SK-N-SH treated with all-trans-retinoic acid at 6 μM for 48 hours (cell line): Measurements from ENCODE around the gene SEC14L1.

Experiments used
- ATAC-seq: fragments of 200-7000 bp; cut with Tn5 transposase; 3 replicates; pipeline ENCODE4 v1.9.1; 2020; ENCODE audit warnings: mild to moderate bottlenecking, moderate library complexity
- ARNTL ChIP-seq: fragments of 450-650 bp; formaldehyde crosslinking; IDR thresholded peaks from 2 replicates; pipeline ENCODE4 v1.5.0; 2020; ENCODE audit warnings: low read depth, mild to moderate bottlenecking, moderate library complexity, borderline replicate concordance
- BACH2 ChIP-seq: fragments of 250-450 bp; sonication (Bioruptor Pico); IDR thresholded peaks from 2 replicates; pipeline ENCODE4 v1.9.0; 2021; ENCODE audit warnings: mild to moderate bottlenecking, borderline replicate concordance
- CSDC2 ChIP-seq: fragments of 250-450 bp; sonication (Bioruptor Pico); IDR thresholded peaks from 2 replicates; pipeline ENCODE4 v1.5.0; 2020; ENCODE audit warnings: mild to moderate bottlenecking, moderate library complexity
- ESRRG ChIP-seq: fragments of 250-450 bp; sonication (Bioruptor Pico); IDR thresholded peaks from 2 replicates; pipeline ENCODE4 v1.6.1; 2021; ENCODE audit warnings: mild to moderate bottlenecking
- GLIS3 ChIP-seq: fragments of 250-450 bp; sonication (Bioruptor Pico); IDR thresholded peaks from 2 replicates; pipeline ENCODE4 v1.5.0; 2020; ENCODE audit warnings: mild to moderate bottlenecking, moderate library complexity
- OSR1 ChIP-seq: fragments of 250-450 bp; sonication (Bioruptor Pico); IDR thresholded peaks from 2 replicates; pipeline ENCODE4 v1.8.0; 2022; ENCODE audit warnings: moderate library complexity, mild to moderate bottlenecking, inconsistent platforms
- PPARA ChIP-seq: fragments of 250-450 bp; sonication (Bioruptor Pico); IDR thresholded peaks from 2 replicates; pipeline ENCODE4 v1.5.0; 2020; ENCODE audit warnings: mild to moderate bottlenecking, borderline replicate concordance
- RARB ChIP-seq: fragments of 250-450 bp; sonication (Bioruptor Pico); IDR thresholded peaks from 2 replicates; pipeline ENCODE4 v1.8.0; 2021; ENCODE audit warnings: mild to moderate bottlenecking, moderate library complexity
- SNAI2 ChIP-seq: fragments of 250-450 bp; sonication (Bioruptor Pico); IDR thresholded peaks from 2 replicates; pipeline ENCODE4 v1.5.0; 2020; ENCODE audit warnings: mild to moderate bottlenecking, moderate library complexity
- TCF4 ChIP-seq: fragments of 250-450 bp; sonication (Bioruptor Pico); IDR thresholded peaks from 2 replicates; pipeline ENCODE4 v1.8.0; 2021; ENCODE audit warnings: mild to moderate bottlenecking, moderate library complexity, borderline replicate concordance
- ZC3H10 ChIP-seq: fragments of 250-450 bp; sonication (Bioruptor Pico); IDR thresholded peaks from 2 replicates; pipeline ENCODE4 v1.5.1; 2021; ENCODE audit warnings: mild to moderate bottlenecking, moderate library complexity
- ZFP3 ChIP-seq: fragments of 250-450 bp; sonication (Bioruptor Pico); IDR thresholded peaks from 2 replicates; pipeline ENCODE4 v1.5.0; 2020; ENCODE audit warnings: mild to moderate bottlenecking, moderate library complexity
- ZFP30 ChIP-seq: fragments of 450-650 bp; formaldehyde crosslinking; IDR thresholded peaks from 2 replicates; pipeline ENCODE4 v1.5.0; 2022; ENCODE audit warnings: mild to moderate bottlenecking, moderate library complexity
- ZNF565 ChIP-seq: fragments of 450-650 bp; formaldehyde crosslinking; conservative IDR thresholded peaks from 2 replicates; pipeline ENCODE4 v1.5.0; 2020; ENCODE audit warnings: low read depth, mild to moderate bottlenecking, moderate library complexity
- ZNF70 ChIP-seq: fragments of 450-650 bp; formaldehyde crosslinking; IDR thresholded peaks from 2 replicates; pipeline ENCODE4 v1.5.0; 2020; ENCODE audit warnings: mild to moderate bottlenecking, moderate library complexity
- ZNF8 ChIP-seq: fragments of 450-650 bp; formaldehyde crosslinking; IDR thresholded peaks from 2 replicates; pipeline ENCODE4 v1.5.0; 2020; ENCODE audit warnings: mild to moderate bottlenecking, moderate library complexity
- TF ChIP-seq, protein P1 (sequence below): fragments of 250-450 bp; sonication (Bioruptor Pico); IDR thresholded peaks from 2 replicates; pipeline ENCODE4 v1.5.1; 2020; ENCODE audit warnings: low read depth, mild to moderate bottlenecking, moderate library complexity
- TF ChIP-seq, protein P2 (sequence below): fragments of 250-450 bp; sonication (Bioruptor Pico); IDR thresholded peaks from 2 replicates; pipeline ENCODE4 v1.8.0; 2021; ENCODE audit warnings: low read depth, mild to moderate bottlenecking, moderate library complexity, borderline replicate concordance
- TF ChIP-seq, protein P3 (sequence below): fragments of 250-450 bp; sonication (Bioruptor Pico); IDR thresholded peaks from 2 replicates; pipeline ENCODE4 v1.5.0; 2020; ENCODE audit warnings: mild to moderate bottlenecking, moderate library complexity
- TF ChIP-seq, protein P4 (sequence below): fragments of 250-450 bp; sonication (Bioruptor Pico); IDR thresholded peaks from 2 replicates; pipeline ENCODE4 v1.5.1; 2021; ENCODE audit warnings: mild to moderate bottlenecking, moderate library complexity
- TF ChIP-seq, protein P5 (sequence below): fragments of 250-450 bp; sonication (Bioruptor Pico); IDR thresholded peaks from 2 replicates; pipeline ENCODE4 v1.8.0; 2020; ENCODE audit warnings: mild to moderate bottlenecking, moderate library complexity, borderline replicate concordance

Gene SEC14L1

DNA sequence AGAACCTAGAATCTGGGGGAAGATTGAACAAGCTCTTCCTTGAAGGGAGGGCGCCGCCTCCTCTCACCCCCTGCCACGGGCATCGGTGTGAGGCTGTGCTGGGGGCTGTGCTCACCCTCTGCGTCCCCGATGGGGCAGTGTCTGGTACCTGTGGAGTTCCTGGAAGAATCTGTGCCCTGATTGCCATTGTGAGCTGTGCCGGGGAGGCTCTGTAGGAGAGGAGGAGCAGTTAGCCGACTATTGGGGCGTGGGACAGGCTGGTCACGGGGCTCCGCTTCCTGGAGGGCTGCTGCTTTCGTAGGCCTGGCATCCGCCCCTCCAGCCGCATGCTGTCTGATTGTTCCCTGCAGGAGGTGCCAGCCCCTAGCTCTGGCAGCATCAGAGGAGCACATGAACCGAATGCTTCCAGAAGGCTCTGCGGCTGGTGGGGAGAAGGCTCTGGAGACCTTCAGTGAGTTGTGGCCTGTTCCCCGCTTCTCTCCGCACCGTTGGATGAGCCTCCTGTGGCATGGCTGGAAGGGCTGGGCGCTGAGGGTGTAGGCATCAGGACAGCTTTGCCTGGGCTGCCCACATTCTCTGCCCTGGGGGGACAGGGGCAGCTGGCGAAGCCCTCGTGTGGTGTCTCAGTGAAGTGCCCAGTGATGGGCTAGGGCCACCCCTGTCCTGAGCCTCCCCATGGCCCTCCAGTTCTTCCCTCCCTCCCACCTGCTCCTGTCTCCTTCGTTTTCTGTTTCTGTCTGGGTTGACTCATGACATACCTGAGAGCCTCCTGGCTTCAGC lies 86.9 kb downstream of the SEC14L1 start:
- TF ChIP-seq, protein P1, sequence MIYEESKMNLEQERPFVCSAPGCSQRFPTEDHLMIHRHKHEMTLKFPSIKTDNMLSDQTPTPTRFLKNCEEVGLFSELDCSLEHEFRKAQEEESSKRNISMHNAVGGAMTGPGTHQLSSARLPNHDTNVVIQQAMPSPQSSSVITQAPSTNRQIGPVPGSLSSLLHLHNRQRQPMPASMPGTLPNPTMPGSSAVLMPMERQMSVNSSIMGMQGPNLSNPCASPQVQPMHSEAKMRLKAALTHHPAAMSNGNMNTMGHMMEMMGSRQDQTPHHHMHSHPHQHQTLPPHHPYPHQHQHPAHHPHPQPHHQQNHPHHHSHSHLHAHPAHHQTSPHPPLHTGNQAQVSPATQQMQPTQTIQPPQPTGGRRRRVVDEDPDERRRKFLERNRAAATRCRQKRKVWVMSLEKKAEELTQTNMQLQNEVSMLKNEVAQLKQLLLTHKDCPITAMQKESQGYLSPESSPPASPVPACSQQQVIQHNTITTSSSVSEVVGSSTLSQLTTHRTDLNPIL, result no peak
- TF ChIP-seq, protein P2, sequence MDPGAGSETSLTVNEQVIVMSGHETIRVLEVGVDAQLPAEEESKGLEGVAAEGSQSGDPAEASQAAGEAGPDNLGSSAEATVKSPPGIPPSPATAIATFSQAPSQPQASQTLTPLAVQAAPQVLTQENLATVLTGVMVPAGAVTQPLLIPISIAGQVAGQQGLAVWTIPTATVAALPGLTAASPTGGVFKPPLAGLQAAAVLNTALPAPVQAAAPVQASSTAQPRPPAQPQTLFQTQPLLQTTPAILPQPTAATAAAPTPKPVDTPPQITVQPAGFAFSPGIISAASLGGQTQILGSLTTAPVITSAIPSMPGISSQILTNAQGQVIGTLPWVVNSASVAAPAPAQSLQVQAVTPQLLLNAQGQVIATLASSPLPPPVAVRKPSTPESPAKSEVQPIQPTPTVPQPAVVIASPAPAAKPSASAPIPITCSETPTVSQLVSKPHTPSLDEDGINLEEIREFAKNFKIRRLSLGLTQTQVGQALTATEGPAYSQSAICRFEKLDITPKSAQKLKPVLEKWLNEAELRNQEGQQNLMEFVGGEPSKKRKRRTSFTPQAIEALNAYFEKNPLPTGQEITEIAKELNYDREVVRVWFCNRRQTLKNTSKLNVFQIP (CRISPR knock-in tag), result no peak
- no peak for TF ChIP-seq PPARA (CRISPR knock-in tag)
- no peak for TF ChIP-seq GLIS3 (CRISPR knock-in tag)
- no peak for TF ChIP-seq ZNF70 (CRISPR knock-in tag)
- TF ChIP-seq BACH2, result no peak
- no peak for TF ChIP-seq CSDC2
- no peak for TF ChIP-seq OSR1 (CRISPR knock-in tag)
- TF ChIP-seq ZNF565 (CRISPR knock-in tag), result no peak
- TF ChIP-seq ZFP30 (CRISPR knock-in tag), result no peak
- TF ChIP-seq, protein P3, sequence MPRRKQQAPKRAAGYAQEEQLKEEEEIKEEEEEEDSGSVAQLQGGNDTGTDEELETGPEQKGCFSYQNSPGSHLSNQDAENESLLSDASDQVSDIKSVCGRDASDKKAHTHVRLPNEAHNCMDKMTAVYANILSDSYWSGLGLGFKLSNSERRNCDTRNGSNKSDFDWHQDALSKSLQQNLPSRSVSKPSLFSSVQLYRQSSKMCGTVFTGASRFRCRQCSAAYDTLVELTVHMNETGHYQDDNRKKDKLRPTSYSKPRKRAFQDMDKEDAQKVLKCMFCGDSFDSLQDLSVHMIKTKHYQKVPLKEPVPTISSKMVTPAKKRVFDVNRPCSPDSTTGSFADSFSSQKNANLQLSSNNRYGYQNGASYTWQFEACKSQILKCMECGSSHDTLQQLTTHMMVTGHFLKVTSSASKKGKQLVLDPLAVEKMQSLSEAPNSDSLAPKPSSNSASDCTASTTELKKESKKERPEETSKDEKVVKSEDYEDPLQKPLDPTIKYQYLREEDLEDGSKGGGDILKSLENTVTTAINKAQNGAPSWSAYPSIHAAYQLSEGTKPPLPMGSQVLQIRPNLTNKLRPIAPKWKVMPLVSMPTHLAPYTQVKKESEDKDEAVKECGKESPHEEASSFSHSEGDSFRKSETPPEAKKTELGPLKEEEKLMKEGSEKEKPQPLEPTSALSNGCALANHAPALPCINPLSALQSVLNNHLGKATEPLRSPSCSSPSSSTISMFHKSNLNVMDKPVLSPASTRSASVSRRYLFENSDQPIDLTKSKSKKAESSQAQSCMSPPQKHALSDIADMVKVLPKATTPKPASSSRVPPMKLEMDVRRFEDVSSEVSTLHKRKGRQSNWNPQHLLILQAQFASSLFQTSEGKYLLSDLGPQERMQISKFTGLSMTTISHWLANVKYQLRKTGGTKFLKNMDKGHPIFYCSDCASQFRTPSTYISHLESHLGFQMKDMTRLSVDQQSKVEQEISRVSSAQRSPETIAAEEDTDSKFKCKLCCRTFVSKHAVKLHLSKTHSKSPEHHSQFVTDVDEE (CRISPR knock-in tag), result no peak
- no peak for TF ChIP-seq ZNF8 (CRISPR knock-in tag)
- TF ChIP-seq SNAI2, result no peak
- TF ChIP-seq TCF4, result no peak
- TF ChIP-seq, protein P4, sequence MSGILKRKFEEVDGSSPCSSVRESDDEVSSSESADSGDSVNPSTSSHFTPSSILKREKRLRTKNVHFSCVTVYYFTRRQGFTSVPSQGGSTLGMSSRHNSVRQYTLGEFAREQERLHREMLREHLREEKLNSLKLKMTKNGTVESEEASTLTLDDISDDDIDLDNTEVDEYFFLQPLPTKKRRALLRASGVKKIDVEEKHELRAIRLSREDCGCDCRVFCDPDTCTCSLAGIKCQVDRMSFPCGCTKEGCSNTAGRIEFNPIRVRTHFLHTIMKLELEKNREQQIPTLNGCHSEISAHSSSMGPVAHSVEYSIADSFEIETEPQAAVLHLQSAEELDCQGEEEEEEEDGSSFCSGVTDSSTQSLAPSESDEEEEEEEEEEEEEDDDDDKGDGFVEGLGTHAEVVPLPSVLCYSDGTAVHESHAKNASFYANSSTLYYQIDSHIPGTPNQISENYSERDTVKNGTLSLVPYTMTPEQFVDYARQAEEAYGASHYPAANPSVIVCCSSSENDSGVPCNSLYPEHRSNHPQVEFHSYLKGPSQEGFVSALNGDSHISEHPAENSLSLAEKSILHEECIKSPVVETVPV (CRISPR knock-in tag), result no peak
- TF ChIP-seq, protein P5, sequence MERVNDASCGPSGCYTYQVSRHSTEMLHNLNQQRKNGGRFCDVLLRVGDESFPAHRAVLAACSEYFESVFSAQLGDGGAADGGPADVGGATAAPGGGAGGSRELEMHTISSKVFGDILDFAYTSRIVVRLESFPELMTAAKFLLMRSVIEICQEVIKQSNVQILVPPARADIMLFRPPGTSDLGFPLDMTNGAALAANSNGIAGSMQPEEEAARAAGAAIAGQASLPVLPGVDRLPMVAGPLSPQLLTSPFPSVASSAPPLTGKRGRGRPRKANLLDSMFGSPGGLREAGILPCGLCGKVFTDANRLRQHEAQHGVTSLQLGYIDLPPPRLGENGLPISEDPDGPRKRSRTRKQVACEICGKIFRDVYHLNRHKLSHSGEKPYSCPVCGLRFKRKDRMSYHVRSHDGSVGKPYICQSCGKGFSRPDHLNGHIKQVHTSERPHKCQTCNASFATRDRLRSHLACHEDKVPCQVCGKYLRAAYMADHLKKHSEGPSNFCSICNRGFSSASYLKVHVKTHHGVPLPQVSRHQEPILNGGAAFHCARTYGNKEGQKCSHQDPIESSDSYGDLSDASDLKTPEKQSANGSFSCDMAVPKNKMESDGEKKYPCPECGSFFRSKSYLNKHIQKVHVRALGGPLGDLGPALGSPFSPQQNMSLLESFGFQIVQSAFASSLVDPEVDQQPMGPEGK, result no peak
- TF ChIP-seq ESRRG (CRISPR knock-in tag), result no peak
- no peak for TF ChIP-seq ARNTL
- no peak for TF ChIP-seq ZFP3 (CRISPR knock-in tag)
- TF ChIP-seq RARB (CRISPR knock-in tag), result no peak
- peak; percentile 19 for ATAC-seq

DNA sequence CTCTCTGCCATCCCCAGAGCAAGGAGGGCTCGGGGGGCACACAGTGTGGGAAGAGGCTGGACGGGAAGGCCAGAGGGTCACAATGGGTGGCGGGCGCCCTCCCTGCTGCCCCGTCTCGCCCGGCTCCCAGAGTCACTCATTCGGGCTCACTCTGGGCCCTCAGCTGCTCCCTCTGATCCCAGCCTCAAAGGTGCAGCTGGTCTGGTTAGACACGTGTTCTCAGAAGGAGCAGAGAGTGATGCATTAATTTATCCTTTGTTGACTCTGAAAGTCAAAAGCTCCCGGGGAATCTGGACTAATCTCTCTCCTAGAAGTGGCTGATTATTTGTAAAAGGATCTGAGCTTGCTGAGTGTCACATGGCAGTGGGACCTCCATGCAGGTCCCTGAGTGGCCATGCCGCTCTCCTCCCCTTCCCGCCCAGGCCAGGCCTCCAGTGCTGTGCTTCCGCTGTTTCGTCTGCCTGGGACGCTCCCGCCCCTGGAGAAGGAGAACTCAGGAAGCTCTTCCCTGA lies 87.5 kb downstream of the SEC14L1 start:
- no peak; the same call in 1 of the 3 replicates for ATAC-seq
- TF ChIP-seq PPARA (CRISPR knock-in tag) (no peak), ZNF565 (CRISPR knock-in tag) (no peak)

DNA sequence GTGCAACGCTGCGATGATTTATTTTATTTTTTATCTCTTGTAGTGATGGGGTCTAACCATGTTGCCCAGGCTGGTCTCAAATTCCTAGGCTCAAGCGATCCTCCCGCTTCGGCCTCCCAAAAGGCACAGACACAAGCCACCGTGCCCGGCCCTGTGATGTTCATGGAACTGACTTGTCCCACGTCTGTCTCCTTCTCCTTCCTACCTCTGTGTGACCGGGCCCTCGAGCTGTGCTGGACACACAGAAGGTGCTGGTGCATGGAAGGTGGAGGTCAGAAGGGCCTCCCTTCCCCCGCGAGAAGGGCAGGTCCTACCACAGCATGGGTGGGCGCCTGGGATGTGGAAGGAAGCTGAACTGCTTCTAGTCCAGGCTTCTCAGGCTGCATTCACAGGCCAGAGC lies 88.0 kb downstream of the SEC14L1 start:
- ATAC-seq, result no peak
- TF ChIP-seq TCF4, result no peak
- TF ChIP-seq ZNF70 (CRISPR knock-in tag), result no peak
- no peak for TF ChIP-seq ZFP30 (CRISPR knock-in tag)
- no peak for TF ChIP-seq ZNF565 (CRISPR knock-in tag)
- TF ChIP-seq, protein P3 (CRISPR knock-in tag), result no peak
- TF ChIP-seq CSDC2, result no peak
- no peak for TF ChIP-seq ARNTL
- TF ChIP-seq, protein P2 (CRISPR knock-in tag), result no peak
- TF ChIP-seq GLIS3 (CRISPR knock-in tag), result no peak
- no peak for TF ChIP-seq PPARA (CRISPR knock-in tag)
- TF ChIP-seq, protein P1, result no peak
- no peak for TF ChIP-seq ZC3H10
- TF ChIP-seq ZNF8 (CRISPR knock-in tag), result no peak
